ENCODE results near the gene FGF18. TPM values are rescaled to one million over a fixed set of nuclear protein-coding genes. Genes with fewer than 3 reads are reported as not detected.
A peak's percentile ranks its signal among the peaks of the same experiment; 100 is the strongest.

Gene FGF18
- total and polyA plus RNA-seq, 8 donors = 0.13 to 0.97 (median 0.36) TPM

GRCh38 chr5:171441246-171441791 is 21.9 kb downstream of the FGF18 start:
- FAIRE-seq = no peak
- no peak for ATAC-seq

DNA sequence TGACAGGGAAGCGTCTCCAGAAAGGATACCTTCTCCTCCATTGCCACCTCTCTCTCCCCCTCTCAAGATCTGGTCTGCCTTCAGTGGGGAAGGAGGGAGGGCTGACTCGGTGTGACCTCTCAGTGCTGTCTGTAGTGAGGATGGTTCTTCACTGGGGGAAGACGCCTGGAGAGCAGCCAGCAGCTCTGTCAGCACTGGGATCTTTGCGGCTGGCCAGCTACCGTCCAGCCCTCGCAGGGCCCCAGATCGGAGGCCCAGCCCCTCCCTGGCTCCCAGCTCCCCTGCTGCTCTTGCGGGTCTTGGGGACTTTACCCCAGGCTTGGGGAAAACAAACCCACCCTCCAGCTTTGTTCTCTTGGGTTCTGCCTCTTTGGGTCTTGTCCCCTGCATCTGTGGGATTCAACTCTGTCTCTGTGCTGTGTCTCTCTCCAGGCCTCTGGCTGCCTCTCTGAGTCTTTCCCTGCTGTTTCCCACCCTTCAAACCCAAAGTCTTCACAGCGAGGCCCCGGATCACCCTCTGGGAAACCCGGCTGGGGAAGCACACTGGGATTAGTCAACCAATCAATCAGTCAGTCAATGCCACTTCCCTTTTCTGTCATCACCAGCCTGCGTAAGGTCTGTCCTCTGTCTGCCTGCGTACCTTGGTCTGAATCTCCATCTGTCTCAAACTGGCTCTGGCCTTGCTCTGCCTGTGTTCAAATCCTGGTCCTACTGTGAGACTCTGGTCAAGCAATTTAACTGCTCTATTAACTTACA is 23.0 kb downstream of the FGF18 start:
- intact Hi-C loops (cut with DNase I) = no loop called here
- 68 to 69% methylated on average over 13 of the region's 13 CpGs for WGBS, 2 donors
- Histone ChIP-seq H3K9me3 (no peaks in the 10 kb centered on the region), H3K36me3 (no peaks in the 10 kb centered on the region), H3K27me3 (no peaks in the 10 kb centered on the region), H3K27ac (no peak overlapping the region), H3K4me1 (peaks cover 0 to 3% (median 0%) of the 10 kb centered on the region in 3 donors), H3K4me3 (no peak overlapping the region)
- no peak for DNase-seq
- no peak for FAIRE-seq
- ATAC-seq = no peak
- no peak for TF ChIP-seq CTCF (IDR thresholded peaks at IDR 0.05)

More at GRCh38 chr5:171441246-171441791, 21.9 kb downstream of the FGF18 start:
- Histone ChIP-seq H3K4me1 (peaks cover 8 to 11% (median 10%) of the 10 kb centered on the region in 3 donors), H3K36me3 (no peaks in the 10 kb centered on the region), H3K27ac (no peak overlapping the region), H3K27me3 (no peaks in the 10 kb centered on the region), H3K9me3 (no peaks in the 10 kb centered on the region), H3K4me3 (no peak overlapping the region)
- TF ChIP-seq CTCF (IDR thresholded peaks at IDR 0.05) = no peak
- 82% methylated on average over 14 of the region's 14 CpGs for WGBS, 2 donors
- peak in 1 of 6 donors; percentile 45 for DNase-seq
- intact Hi-C loops (cut with DNase I) = no loop called here

DNA sequence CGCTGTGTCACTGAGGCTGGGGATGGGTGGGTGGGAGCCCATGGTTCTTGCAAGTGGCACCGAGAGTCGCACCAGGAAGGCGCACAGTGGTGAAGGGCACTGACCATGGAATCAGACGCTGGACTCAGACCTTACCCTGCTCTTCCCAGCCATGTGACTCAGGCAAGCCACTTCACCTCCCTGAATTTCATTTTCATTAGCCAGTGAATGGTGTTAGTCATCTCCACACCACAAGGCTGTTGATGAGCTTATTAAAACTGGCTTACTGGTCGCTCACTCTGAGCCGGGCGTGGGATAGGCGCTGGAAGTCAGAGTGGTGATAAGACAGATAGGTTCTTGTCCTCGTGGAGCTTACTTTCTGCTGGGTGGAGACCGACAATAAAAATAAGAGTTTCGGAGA is 25.1 kb downstream of the FGF18 start:
- WGBS, 2 donors = 90 to 94% methylated on average over 12 of the region's 12 CpGs
- no peaks in the 10 kb centered on the region for H3K36me3 ChIP-seq
- intact Hi-C loops (cut with DNase I) = no loop called here
- no peak for DNase-seq
- no peaks in the 10 kb centered on the region for H3K4me1 ChIP-seq
- no peak for ATAC-seq
- FAIRE-seq = no peak
- H3K9me3 ChIP-seq = no peaks in the 10 kb centered on the region
- TF ChIP-seq CTCF (IDR thresholded peaks at IDR 0.05) = no peak
- no peak overlapping the region for H3K27ac ChIP-seq
- no peak overlapping the region for H3K4me3 ChIP-seq
- H3K27me3 ChIP-seq = no peaks in the 10 kb centered on the region

- intact Hi-C loops (cut with DNase I) = no loop called here
- Histone ChIP-seq H3K4me3 (no peak overlapping the region), H3K27me3 (no peaks in the 10 kb centered on the region), H3K36me3 (no peaks in the 10 kb centered on the region), H3K9me3 (no peaks in the 10 kb centered on the region), H3K27ac (no peak overlapping the region), H3K4me1 (no peaks in the 10 kb centered on the region)
- TF ChIP-seq CTCF (IDR thresholded peaks at IDR 0.05) = no peak
- WGBS, 2 donors = 82 to 88% methylated on average over 14 of the region's 14 CpGs
- DNase-seq = no peak
- no peak for FAIRE-seq
- peak in 3 of 4 donors; percentile 39 to 47 (median 47) for ATAC-seq
These were observed 26.4 kb downstream of the FGF18 start for GRCh38 chr5:171445644-171446516.
